Neural progenitor cell (in vitro differentiated cells): ENCODE measurements around the gene PRRX2.

Experiments used
- EZH2 ChIP-seq: fragments of 200-600 bp; sonication (generic); IDR thresholded peaks from 2 replicates; pipeline ENCODE4 v1.6.1; 2017; ENCODE audit warnings: antibody characterized with exemption, mild to moderate bottlenecking, moderate library complexity
- EZH2phosphoT487 ChIP-seq: fragments of 200-600 bp; sonication (generic); IDR thresholded peaks from 2 replicates; pipeline ENCODE4 v1.6.1; 2017; ENCODE audit warnings: antibody characterized with exemption
- TF ChIP-seq, protein P1 (sequence below): fragments of 200-600 bp; sonication (generic); IDR thresholded peaks from 2 replicates; pipeline ENCODE4 v1.5.1; 2017; ENCODE audit warnings: antibody characterized with exemption, mild to moderate bottlenecking

- TF ChIP-seq, protein P1, sequence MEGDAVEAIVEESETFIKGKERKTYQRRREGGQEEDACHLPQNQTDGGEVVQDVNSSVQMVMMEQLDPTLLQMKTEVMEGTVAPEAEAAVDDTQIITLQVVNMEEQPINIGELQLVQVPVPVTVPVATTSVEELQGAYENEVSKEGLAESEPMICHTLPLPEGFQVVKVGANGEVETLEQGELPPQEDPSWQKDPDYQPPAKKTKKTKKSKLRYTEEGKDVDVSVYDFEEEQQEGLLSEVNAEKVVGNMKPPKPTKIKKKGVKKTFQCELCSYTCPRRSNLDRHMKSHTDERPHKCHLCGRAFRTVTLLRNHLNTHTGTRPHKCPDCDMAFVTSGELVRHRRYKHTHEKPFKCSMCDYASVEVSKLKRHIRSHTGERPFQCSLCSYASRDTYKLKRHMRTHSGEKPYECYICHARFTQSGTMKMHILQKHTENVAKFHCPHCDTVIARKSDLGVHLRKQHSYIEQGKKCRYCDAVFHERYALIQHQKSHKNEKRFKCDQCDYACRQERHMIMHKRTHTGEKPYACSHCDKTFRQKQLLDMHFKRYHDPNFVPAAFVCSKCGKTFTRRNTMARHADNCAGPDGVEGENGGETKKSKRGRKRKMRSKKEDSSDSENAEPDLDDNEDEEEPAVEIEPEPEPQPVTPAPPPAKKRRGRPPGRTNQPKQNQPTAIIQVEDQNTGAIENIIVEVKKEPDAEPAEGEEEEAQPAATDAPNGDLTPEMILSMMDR: no peak
- no peak for TF ChIP-seq EZH2
- no peak for TF ChIP-seq EZH2phosphoT487
Measured at GRCh38 chr9:129702589-129703520, 37.4 kb downstream of the PRRX2 start.
